NT2/D1 (cell line): ENCODE results near the gene NGB.

Experiments
- YY1 ChIP-seq: IDR thresholded peaks from 2 replicates; pipeline ENCODE4 v1.6.1; 2011; ENCODE audit not compliant: insufficient read length, insufficient read depth
- ZNF274 ChIP-seq: IDR thresholded peaks from 2 replicates; pipeline ENCODE4 v1.6.1; 2011; ENCODE audit warnings: mild to moderate bottlenecking, low read depth, low read length

GRCh38 chr14:77286576-77286975 lies 15.6 kb upstream of the NGB start:
- TF ChIP-seq YY1 (no peak), ZNF274 (no peak)
